Measurements from ENCODE around the gene NMUR2. TPM values are rescaled to one million over a fixed set of nuclear protein-coding genes. Genes with fewer than 3 reads are reported as not detected.

The NMUR2 gene
- total RNA-seq, 3 donors from 2014 or later: not detected

DNA sequence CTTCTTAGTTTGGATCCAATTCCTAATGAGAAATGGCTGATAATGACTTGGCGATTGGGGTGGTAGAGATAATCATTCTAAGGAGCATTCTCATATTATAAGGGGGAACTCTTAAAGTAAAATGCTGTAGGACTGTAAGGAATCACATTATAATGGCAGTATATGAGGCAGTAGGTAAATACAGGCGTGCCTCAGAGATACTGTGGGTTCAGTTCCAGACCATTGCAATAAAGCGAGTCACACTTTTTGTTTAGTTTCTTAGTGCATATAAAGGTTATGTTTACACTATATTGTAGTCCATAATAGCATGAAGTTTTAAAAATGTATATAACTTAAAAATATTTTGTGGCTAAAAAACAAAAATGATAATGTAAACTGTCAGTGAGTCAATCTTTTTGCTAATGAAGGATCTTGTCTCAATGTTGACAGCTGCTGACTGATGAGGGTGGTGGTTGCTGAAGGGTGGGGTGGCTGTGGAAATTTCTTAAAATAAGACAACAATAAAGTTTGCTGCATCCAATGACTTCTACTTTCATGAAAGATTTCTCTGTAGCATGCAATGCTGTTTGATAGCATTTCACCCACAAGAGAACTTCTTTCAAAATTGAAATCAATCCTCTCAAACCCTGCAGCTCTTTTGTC is 15.8 kb downstream of the NMUR2 start:
- no peak overlapping the region for H3K4me3 Mint-ChIP-seq
- no peaks in the 10 kb centered on the region for H3K4me1 Mint-ChIP-seq (ENCODE audit: low read depth)
- ATAC-seq (no peak), DNase-seq (no peak)
- H3K36me3 Mint-ChIP-seq (ENCODE audit: insufficient read depth): no peaks in the 10 kb centered on the region
- H3K9me3 Mint-ChIP-seq: peaks cover 5% of the 10 kb centered on the region
- peaks cover 3% of the 10 kb centered on the region for H3K27me3 Mint-ChIP-seq (ENCODE audit: low read depth)

DNA sequence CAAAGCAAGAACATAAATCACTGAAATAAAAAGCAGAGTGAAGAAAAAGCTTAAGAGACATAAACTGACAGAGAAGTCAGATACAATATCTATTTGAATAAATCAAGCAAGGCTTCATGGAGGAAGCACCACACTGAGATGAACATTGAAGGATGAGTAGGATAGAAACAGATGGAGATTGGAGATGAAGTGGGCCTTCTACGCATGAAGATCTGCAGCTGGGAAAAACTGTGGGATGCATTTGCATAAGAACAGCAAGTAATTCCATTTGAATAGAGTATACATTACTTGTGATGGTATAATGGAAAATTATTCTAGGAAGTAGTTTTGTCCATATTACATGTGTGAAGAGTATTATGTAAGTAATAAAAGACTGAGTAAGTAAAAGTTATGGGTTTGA is 16.5 kb downstream of the NMUR2 start:
- no peak for DNase-seq
- no peaks in the 10 kb centered on the region for H3K4me1 Mint-ChIP-seq (ENCODE audit: low read depth)
- no peak for ATAC-seq
- H3K9me3 Mint-ChIP-seq: peaks cover 5% of the 10 kb centered on the region
- H3K4me3 Mint-ChIP-seq: no peak overlapping the region
- H3K27me3 Mint-ChIP-seq (ENCODE audit: low read depth): peaks cover 3% of the 10 kb centered on the region
- no peaks in the 10 kb centered on the region for H3K36me3 Mint-ChIP-seq (ENCODE audit: insufficient read depth)

DNA sequence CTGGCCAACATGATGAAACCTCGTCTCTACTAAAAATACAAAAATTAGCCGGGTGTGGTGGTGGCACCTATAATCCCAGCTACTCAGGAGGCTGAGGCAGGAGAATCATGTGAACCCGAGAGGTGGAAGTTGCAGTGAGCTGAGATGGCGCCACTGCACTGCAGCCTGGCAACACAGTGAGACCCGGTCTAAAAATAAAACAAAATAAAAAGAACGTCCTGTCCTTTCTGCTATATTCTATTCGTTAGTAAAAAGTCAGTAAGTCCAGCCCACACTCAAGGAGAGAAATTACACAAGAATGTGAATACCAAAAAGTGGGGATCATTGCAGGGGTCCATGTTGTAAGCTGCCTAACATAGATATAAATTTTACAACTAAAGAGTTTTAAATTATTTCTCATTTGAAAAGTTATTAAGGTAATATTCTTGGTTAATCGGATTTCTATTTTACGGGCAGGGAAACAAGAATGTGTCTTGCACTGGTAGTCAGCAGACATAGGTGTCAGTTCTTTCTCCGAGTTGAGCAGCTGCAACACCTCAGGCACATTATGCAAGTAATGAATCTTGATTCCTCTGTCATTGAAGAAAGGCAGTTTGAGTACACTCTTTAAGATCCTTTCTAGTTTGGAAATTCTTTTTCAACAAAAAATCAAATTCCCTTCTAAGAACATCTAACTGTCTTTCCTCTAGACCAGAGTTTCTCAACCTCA is 24.5 kb downstream of the NMUR2 start:
- H3K36me3 Mint-ChIP-seq (ENCODE audit: insufficient read depth): no peaks in the 10 kb centered on the region
- DNase-seq (no peak), ATAC-seq (no peak)
- H3K4me1 Mint-ChIP-seq (ENCODE audit: low read depth): no peaks in the 10 kb centered on the region
- H3K9me3 Mint-ChIP-seq: no peaks in the 10 kb centered on the region
- H3K27me3 Mint-ChIP-seq (ENCODE audit: low read depth): peaks cover 3% of the 10 kb centered on the region
- no peak overlapping the region for H3K4me3 Mint-ChIP-seq

DNA sequence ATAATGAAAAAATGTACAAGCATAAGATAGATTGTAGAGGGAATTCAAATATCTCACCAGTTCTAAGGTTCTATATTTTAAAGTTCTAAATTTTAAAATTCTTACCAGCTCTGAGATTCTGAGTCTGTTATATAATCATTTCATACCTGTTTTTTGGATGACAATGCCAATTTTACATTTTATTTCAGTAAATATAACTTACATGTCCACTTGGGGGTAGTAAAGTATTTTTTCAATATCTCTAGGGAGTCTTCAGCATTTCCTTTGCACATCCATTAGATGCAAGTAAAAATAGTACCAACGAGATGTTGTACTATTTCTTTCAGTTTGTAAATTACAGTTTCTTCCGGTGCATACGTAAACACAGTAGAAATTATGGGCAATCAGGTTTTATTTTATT is 25.7 kb downstream of the NMUR2 start:
- no peaks in the 10 kb centered on the region for H3K36me3 Mint-ChIP-seq (ENCODE audit: insufficient read depth)
- no peak for DNase-seq
- peaks cover 3% of the 10 kb centered on the region for H3K27me3 Mint-ChIP-seq (ENCODE audit: low read depth)
- H3K4me3 Mint-ChIP-seq: no peak overlapping the region
- no peak for ATAC-seq
- H3K4me1 Mint-ChIP-seq (ENCODE audit: low read depth): no peaks in the 10 kb centered on the region
- no peaks in the 10 kb centered on the region for H3K9me3 Mint-ChIP-seq

DNA sequence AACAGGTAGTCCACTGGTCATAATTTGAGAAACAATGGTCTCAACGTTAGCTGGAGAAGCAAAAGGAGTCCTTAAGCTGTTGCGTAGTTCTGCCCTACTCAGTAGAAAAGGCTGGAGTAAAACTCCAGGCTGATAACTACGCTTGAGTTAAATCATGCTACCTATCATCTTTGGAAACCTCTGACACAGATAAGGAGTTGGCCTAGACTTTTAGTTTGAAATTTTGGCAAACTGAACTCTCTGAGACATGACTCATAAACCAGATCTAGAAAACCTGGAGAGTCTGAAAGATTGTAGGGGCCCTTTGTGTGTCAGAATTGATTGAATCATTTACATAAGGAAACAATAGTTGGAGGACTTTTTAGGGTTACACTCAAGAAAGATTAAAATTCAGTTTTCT is 26.3 kb downstream of the NMUR2 start:
- no peak for ATAC-seq
- no peak for DNase-seq
- Mint-ChIP-seq H3K36me3 (ENCODE audit: insufficient read depth) (no peaks in the 10 kb centered on the region), H3K27me3 (ENCODE audit: low read depth) (peaks cover 3% of the 10 kb centered on the region), H3K9me3 (no peaks in the 10 kb centered on the region), H3K4me1 (ENCODE audit: low read depth) (no peaks in the 10 kb centered on the region), H3K4me3 (no peak overlapping the region)

DNA sequence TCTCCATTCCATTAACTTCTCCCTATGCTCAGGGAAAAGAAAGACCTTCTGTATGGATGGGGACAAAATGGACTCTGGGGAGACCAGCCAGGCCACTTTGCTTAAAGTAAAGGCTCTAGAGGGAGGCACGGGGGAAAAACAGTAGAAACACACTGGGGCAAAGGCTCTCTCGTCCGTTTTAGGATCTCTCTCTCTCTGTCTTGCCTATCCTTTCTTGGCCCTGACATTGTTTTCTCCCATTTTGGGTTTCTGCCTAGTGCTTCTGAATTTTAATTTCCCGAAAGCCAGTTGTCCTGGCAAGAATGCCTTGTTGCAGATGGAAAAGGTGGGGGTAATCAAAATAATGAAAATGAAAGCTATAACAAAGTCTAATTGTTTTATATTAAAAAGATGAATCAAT is 28.2 kb downstream of the NMUR2 start:
- H3K9me3 Mint-ChIP-seq: no peaks in the 10 kb centered on the region
- no peak for ATAC-seq

DNA sequence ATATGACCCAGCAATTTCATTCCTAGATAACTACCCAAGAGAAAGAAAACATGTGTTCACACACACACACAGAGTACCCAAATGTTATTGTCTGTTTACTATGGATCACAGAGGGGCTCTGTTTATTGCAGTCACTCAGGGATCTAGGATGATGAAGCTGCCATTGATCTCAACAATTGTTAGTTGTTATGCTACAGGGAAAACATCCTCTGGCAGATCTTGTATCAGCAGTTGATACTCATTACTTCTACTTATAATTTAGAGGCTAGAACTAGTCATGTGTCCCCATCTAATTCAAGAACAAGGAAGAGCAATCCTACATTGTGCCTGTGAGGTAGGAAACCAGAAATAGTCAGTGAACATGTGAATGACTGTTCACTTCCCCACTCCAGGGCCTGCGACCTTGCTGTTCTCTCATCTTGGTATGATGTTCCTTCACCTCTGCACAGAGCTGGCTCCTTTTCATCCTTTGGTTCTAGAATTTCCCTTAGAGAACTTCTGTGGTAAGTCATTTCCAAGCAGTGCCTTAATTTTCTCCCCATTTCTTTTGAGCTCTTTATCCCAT is 30.3 kb downstream of the NMUR2 start:
- no peaks in the 10 kb centered on the region for H3K4me1 Mint-ChIP-seq (ENCODE audit: low read depth)
- DNase-seq (no peak), ATAC-seq (no peak)
- no peak overlapping the region for H3K4me3 Mint-ChIP-seq
- peaks cover 3% of the 10 kb centered on the region for H3K27me3 Mint-ChIP-seq (ENCODE audit: low read depth)
- no peaks in the 10 kb centered on the region for H3K36me3 Mint-ChIP-seq (ENCODE audit: insufficient read depth)
- no peaks in the 10 kb centered on the region for H3K9me3 Mint-ChIP-seq

More for the DNA sequence above, 28.2 kb downstream of the NMUR2 start:
- Mint-ChIP-seq H3K4me1 (ENCODE audit: low read depth) (no peaks in the 10 kb centered on the region), H3K27me3 (ENCODE audit: low read depth) (peaks cover 3% of the 10 kb centered on the region), H3K36me3 (ENCODE audit: insufficient read depth) (no peaks in the 10 kb centered on the region), H3K4me3 (no peak overlapping the region)
- no peak for DNase-seq

DNA sequence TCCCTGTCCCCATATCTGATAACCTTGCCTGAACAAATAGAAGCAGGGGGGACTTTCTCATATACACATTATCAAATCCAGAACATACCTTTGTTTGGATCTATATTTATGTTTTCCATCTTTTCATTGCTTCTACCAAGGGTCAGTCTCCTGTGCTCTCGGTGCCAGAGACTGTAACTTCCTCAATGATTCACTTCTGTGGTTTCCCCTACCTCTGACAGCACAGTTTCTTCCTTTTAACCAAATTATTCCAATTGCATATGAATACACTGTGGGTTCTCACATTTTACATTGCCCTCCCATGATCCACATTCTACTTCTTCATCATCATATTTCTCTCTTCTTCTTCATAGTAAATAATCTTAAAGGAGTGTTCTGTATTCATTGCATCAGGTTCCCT is 32.2 kb downstream of the NMUR2 start:
- H3K9me3 Mint-ChIP-seq: no peaks in the 10 kb centered on the region
- no peaks in the 10 kb centered on the region for H3K4me1 Mint-ChIP-seq (ENCODE audit: low read depth)
- DNase-seq (no peak), ATAC-seq (no peak)
- H3K4me3 Mint-ChIP-seq: no peak overlapping the region
- H3K36me3 Mint-ChIP-seq (ENCODE audit: insufficient read depth): no peaks in the 10 kb centered on the region
- peaks cover 3% of the 10 kb centered on the region for H3K27me3 Mint-ChIP-seq (ENCODE audit: low read depth)

DNA sequence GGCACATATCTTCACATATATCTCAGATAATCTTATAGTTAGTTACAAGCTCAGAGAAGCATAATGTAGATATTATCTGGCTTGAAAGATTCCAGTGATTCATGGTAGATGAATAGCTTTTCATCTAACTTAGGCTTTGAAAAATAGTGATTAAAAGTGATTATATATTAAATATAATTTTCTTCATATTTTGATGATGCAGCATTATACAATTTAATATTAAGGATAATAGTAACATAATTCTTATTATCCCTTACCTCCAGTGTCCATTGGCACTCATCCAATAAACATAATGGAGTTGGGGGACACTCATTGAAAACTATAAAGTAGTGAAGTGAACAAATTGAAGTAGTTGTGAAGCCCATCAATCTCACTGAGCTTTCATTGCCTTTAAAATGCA is 35.8 kb downstream of the NMUR2 start:
- ATAC-seq (no peak), DNase-seq (no peak)
- Mint-ChIP-seq H3K4me3 (no peak overlapping the region), H3K4me1 (ENCODE audit: low read depth) (no peaks in the 10 kb centered on the region), H3K27me3 (ENCODE audit: low read depth) (no peaks in the 10 kb centered on the region), H3K9me3 (no peaks in the 10 kb centered on the region), H3K36me3 (ENCODE audit: insufficient read depth) (no peaks in the 10 kb centered on the region)

DNA sequence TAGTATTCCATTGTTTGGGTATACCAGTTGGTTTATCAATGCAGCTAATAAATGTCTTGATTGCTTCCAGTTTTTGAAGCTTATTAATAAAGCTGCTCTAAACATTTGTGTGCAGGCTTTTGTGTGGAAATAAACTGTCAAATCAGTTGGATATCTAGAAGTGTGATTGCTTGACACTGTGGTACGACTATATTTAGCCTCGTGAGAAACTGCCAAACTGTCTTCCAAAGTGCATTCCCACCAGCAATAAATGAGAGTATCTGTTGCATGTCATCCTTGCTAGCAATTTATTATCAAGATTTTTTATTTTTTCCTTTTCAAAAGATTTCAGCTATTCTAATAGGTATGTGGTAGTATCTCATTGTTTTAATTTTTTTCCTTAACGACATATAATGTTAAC is 37.5 kb downstream of the NMUR2 start:
- H3K27me3 Mint-ChIP-seq (ENCODE audit: low read depth): no peaks in the 10 kb centered on the region
- no peaks in the 10 kb centered on the region for H3K36me3 Mint-ChIP-seq (ENCODE audit: insufficient read depth)
- no peak for ATAC-seq
- no peaks in the 10 kb centered on the region for H3K4me1 Mint-ChIP-seq (ENCODE audit: low read depth)
- H3K4me3 Mint-ChIP-seq: no peak overlapping the region
- DNase-seq: no peak
- H3K9me3 Mint-ChIP-seq: no peaks in the 10 kb centered on the region

DNA sequence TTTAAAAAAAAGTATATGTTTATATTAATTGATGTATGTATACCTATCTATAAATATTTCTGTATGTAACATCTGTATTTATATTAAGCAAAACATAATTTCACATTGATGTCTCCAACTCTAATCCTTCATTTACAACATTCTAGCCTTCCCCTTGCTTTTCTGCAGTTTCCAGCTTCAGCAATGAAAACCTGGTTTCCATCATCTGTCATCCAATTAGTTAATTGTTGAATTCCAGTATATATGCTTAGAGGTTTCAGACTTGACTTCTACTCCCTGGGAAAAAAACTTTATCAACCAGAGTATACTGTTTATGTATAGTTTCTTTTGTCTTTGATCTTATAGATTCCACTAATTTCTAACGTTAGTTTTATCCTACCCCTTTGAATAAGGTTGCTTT is 38.4 kb downstream of the NMUR2 start:
- ATAC-seq: no peak
- Mint-ChIP-seq H3K36me3 (ENCODE audit: insufficient read depth) (no peaks in the 10 kb centered on the region), H3K4me1 (ENCODE audit: low read depth) (no peaks in the 10 kb centered on the region), H3K9me3 (no peaks in the 10 kb centered on the region), H3K27me3 (ENCODE audit: low read depth) (no peaks in the 10 kb centered on the region), H3K4me3 (no peak overlapping the region)
- DNase-seq: no peak

DNA sequence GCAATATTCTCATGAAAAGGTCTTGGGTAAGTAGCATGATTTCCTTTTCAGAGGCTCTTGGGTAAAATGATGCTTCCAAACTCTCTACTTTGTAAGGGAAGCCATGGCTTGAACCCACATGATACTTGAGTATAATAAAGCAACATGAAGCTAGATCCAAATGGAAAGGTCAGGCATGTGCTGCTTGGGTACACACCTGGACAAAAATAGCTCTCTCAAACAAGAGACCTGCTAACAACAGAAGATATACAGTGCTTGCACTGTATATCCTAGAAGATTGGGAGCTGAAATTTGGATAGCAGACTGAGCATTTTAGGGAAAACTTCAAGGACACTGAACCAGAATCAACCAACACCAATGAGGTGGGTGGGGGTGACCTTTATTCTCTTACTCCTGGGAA is 40.2 kb downstream of the NMUR2 start:
- Mint-ChIP-seq H3K9me3 (no peaks in the 10 kb centered on the region), H3K4me3 (no peak overlapping the region), H3K4me1 (ENCODE audit: low read depth) (no peaks in the 10 kb centered on the region), H3K27me3 (ENCODE audit: low read depth) (no peaks in the 10 kb centered on the region), H3K36me3 (ENCODE audit: insufficient read depth) (no peaks in the 10 kb centered on the region)
- DNase-seq (no peak), ATAC-seq (no peak)

DNA sequence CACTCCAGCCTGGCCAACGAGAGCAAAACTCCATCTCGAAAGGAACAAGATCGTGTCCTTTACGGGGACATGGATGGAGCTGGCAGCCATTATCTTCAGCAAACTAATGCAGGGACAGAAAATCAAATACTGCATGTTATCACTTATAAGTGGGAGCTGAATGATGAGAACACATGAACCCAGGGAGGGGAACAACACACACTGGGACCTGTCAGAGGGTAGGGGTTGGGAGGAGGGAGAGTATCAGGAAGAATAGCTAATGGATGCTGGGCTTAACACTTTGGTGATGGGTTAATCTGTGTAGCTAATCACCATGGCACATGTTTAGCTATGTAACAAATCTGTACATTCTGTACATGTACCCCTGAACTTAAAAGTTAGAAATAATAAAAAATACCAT is 40.9 kb downstream of the NMUR2 start:
- H3K27me3 Mint-ChIP-seq (ENCODE audit: low read depth): no peaks in the 10 kb centered on the region
- H3K36me3 Mint-ChIP-seq (ENCODE audit: insufficient read depth): no peaks in the 10 kb centered on the region
- ATAC-seq: no peak
- no peaks in the 10 kb centered on the region for H3K9me3 Mint-ChIP-seq
- H3K4me1 Mint-ChIP-seq (ENCODE audit: low read depth): no peaks in the 10 kb centered on the region
- H3K4me3 Mint-ChIP-seq: no peak overlapping the region
- no peak for DNase-seq

DNA sequence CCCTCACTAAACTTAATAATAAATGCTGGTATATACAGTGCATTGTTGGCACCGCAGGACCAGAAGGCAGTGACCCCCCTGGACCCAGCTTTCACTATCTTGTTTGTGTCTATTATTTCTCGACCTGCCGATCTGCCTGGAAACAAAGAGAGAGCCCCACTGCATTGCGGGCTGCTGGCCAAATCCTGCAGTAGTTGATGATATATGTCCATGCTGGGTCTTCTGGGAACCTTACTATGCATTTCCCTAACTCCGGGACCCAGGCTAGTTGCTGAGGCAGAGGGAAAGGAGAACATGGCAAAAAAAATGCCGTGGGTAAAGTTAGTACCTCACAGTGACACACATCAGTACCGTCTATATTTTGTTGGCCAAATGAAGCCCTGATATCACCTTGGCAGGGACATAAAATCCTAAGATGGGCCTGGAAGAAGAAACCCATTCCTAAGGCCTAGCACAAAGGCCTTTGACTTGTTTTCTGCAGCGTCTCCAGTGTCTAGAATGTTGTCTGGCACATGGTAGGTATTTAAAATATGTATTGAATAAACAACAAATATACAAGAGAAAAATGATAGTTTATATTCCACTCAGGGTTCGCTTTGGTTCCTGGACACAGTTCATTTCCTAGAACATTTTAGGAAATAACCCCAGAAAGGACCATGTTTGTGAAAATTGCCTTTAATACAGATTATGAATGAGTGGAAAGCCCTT is 46.1 kb downstream of the NMUR2 start:
- no peak for ATAC-seq
- Mint-ChIP-seq H3K9me3 (no peaks in the 10 kb centered on the region), H3K36me3 (ENCODE audit: insufficient read depth) (no peaks in the 10 kb centered on the region), H3K4me1 (ENCODE audit: low read depth) (no peaks in the 10 kb centered on the region), H3K4me3 (no peak overlapping the region), H3K27me3 (ENCODE audit: low read depth) (no peaks in the 10 kb centered on the region)
- DNase-seq: no peak

DNA sequence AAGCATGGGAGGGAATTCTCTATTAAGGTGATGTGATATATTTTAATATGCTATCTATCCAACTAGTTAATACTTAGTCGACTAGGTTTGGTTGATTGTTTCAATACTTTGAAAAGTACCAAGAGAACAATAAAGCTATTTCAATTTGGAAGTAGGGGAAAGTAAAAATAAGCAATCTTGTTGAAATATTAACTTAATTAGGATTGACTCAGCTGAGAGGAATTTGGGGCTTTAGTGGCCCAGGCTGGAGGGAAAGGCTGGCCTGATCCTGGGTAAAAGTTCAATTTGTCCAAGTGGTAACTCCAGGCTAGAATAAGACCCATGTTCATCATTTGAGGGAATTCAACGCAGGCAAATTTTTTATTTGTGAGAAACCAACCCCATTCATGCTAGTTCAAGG is 48.6 kb downstream of the NMUR2 start:
- DNase-seq (no peak), ATAC-seq (no peak)
- Mint-ChIP-seq H3K36me3 (ENCODE audit: insufficient read depth) (no peaks in the 10 kb centered on the region), H3K27me3 (ENCODE audit: low read depth) (no peaks in the 10 kb centered on the region), H3K9me3 (no peaks in the 10 kb centered on the region), H3K4me1 (ENCODE audit: low read depth) (no peaks in the 10 kb centered on the region), H3K4me3 (no peak overlapping the region)

Measured in activated T-cell treated with anti-CD3 and anti-CD28 coated beads, Interleukin-2, amount 50 U/mL, for 4 hours (primary cell).